Calu3 (cell line): Measurements from ENCODE around the gene BLOC1S5. TPM values are rescaled to one million over a fixed set of nuclear protein-coding genes. Genes with fewer than 3 reads are reported as not detected.

ENCODE experiments used
- BruUV-seq: library from RNA; stranded (reverse); fragments of 400-500 nt; replicated peaks from 2 replicates; lab custom pipeline; 2021; lab: Mats Ljungman, UMichigan
- CTCF ChIA-PET: fragments of 300-600 bp; sonication (Branson Sonifier 250); formaldehyde crosslinking; loops from one replicate; lab custom pipeline; 2022; ENCODE audit warnings: antibody characterized with exemption; lab: Charles Lee
- DNase-seq: peaks from one replicate; pipeline ENCODE4 v3.0.0; 2022
- H3K27ac Mint-ChIP-seq: one replicate; pipeline ENCODE4 v1.8.0; 2022; ENCODE audit warnings: mixed read lengths; ENCODE audit not compliant: unreplicated experiment
- H3K27me3 Mint-ChIP-seq: one replicate; pipeline ENCODE4 v1.8.0; 2022; ENCODE audit warnings: mixed read lengths; ENCODE audit not compliant: unreplicated experiment
- H3K36me3 Mint-ChIP-seq: one replicate; pipeline ENCODE4 v1.8.0; 2022; ENCODE audit warnings: mild to moderate bottlenecking, moderate library complexity, mixed read lengths; ENCODE audit not compliant: insufficient read depth, unreplicated experiment
- H3K4me1 Mint-ChIP-seq: one replicate; pipeline ENCODE4 v1.8.0; 2022; ENCODE audit warnings: mild to moderate bottlenecking, low read depth, mixed read lengths; ENCODE audit not compliant: unreplicated experiment
- H3K4me3 Mint-ChIP-seq: one replicate; pipeline ENCODE4 v1.8.0; 2022; ENCODE audit warnings: mild to moderate bottlenecking, low read depth, moderate library complexity, mixed read lengths; ENCODE audit not compliant: unreplicated experiment
- H3K9me3 Mint-ChIP-seq: one replicate; pipeline ENCODE4 v1.8.0; 2022; ENCODE audit warnings: low read depth, mixed read lengths; ENCODE audit not compliant: unreplicated experiment
- CTCF ChIP-seq: fragments of 200-600 bp; IDR thresholded peaks from one replicate; pipeline ENCODE4 v1.8.0; 2022; ENCODE audit warnings: antibody characterized with exemption; ENCODE audit not compliant: unreplicated experiment
- intact Hi-C: fragments of 100-400 bp; cut with micrococcal nuclease; formaldehyde crosslinking; loops from one replicate; pipeline ENCODE4 v1.10.0; 2022; ENCODE audit not compliant: unreplicated experiment
- total RNA-seq: library from RNA; stranded (reverse); gene quantifications from 2 replicates; pipeline ENCODE4 v1.2.3, GENCODE V29; 2022

The BLOC1S5 gene
- total RNA-seq, 1 experiment from 2014 or later: 8.0 TPM

- H3K27me3 Mint-ChIP-seq: no peaks in the 10 kb centered on the region
- TF ChIP-seq CTCF: no peak
- peaks cover 12% of the 10 kb centered on the region for H3K4me1 Mint-ChIP-seq
- BruUV-seq: no TSS peak
- DNase-seq: peak; percentile 86
- CTCF ChIA-PET: interaction anchor here (0.6 to 1.6 kb wide), 7 partner anchors 17 to 1284 kb away, joined by 3 to 11 read pairs (median 5); partner anchors contain the start of gene BLOC1S5
- peak within 1 kb of the TSS; percentile 80 for H3K4me3 Mint-ChIP-seq
- H3K9me3 Mint-ChIP-seq: peaks cover 2% of the 10 kb centered on the region
- intact Hi-C loops: no loop called here
- peaks cover 42% of the 10 kb centered on the region for H3K36me3 Mint-ChIP-seq
- H3K27ac Mint-ChIP-seq: peak within 1 kb of the TSS; percentile 83
Measured at GRCh38 chr6:8102122-8102958, 38.2 kb upstream of the BLOC1S5 start, which contains the start of gene EEF1E1. TSS of gene EEF1E1 (minus strand) at chr6:8102548. CDS start at chr6:8102521, 27 bp downstream.

GRCh38 chr6:8100159-8100854 is 36.1 kb upstream of the BLOC1S5 start:
- intact Hi-C loops: no loop called here
- Mint-ChIP-seq H3K4me3 (peak overlapping the region; percentile 80), H3K27me3 (no peaks in the 10 kb centered on the region), H3K36me3 (peaks cover 40% of the 10 kb centered on the region), H3K4me1 (peaks cover 12% of the 10 kb centered on the region), H3K27ac (peak overlapping the region; percentile 79), H3K9me3 (no peaks in the 10 kb centered on the region)
- CTCF ChIA-PET: no interaction called here
- DNase-seq: no peak
- BruUV-seq: no TSS peak
- TF ChIP-seq CTCF: no peak

- no peaks in the 10 kb centered on the region for H3K9me3 Mint-ChIP-seq
- H3K4me3 Mint-ChIP-seq: no peak overlapping the region
- peaks cover 43% of the 10 kb centered on the region for H3K36me3 Mint-ChIP-seq
- no peak overlapping the region for H3K27ac Mint-ChIP-seq
- CTCF ChIA-PET: no interaction called here
- no peak for TF ChIP-seq CTCF
- BruUV-seq: no TSS peak
- intact Hi-C loops: no loop called here
- no peaks in the 10 kb centered on the region for H3K27me3 Mint-ChIP-seq
- DNase-seq: no peak
- peaks cover 11% of the 10 kb centered on the region for H3K4me1 Mint-ChIP-seq
Measured at GRCh38 chr6:8090650-8091049, 26.5 kb upstream of the BLOC1S5 start.

- Mint-ChIP-seq H3K9me3 (no peaks in the 10 kb centered on the region), H3K36me3 (peaks cover 36% of the 10 kb centered on the region), H3K27me3 (no peaks in the 10 kb centered on the region), H3K27ac (no peak overlapping the region), H3K4me3 (no peak overlapping the region), H3K4me1 (peaks cover 14% of the 10 kb centered on the region)
- DNase-seq: no peak
- no TSS peak for BruUV-seq
- TF ChIP-seq CTCF: no peak
- CTCF ChIA-PET: no interaction called here
- intact Hi-C loops: no loop called here
Measured at GRCh38 chr6:8088886-8089285, 24.7 kb upstream of the BLOC1S5 start.
